Epidermal melanocyte (primary cell): ENCODE results near the gene TRMT5.

Experiments
- DNase-seq: peaks from one replicate; pipeline ENCODE4 v3.0.0; 2011; ENCODE audit warnings: low spot score; ENCODE audit not compliant: insufficient read length

The TRMT5 gene

GRCh38 chr14:60980811-60981632 is at the start of gene TRMT5, which contains the start of gene SLC38A6:
TSS of gene TRMT5 (minus strand) at chr14:60981079. CDS start at chr14:60980973, 106 bp downstream.
TSS of gene SLC38A6 (plus strand) at chr14:60981245. CDS start at chr14:60981278, 33 bp downstream.
- DNase-seq, result peak; percentile 87

- no peak for DNase-seq
Observed at GRCh38 chr14:61026526-61026925, 45.6 kb upstream of the TRMT5 start.

- DNase-seq, result peak; percentile 46
Observed at GRCh38 chr14:61025251-61026223, 44.7 kb upstream of the TRMT5 start.

DNA sequence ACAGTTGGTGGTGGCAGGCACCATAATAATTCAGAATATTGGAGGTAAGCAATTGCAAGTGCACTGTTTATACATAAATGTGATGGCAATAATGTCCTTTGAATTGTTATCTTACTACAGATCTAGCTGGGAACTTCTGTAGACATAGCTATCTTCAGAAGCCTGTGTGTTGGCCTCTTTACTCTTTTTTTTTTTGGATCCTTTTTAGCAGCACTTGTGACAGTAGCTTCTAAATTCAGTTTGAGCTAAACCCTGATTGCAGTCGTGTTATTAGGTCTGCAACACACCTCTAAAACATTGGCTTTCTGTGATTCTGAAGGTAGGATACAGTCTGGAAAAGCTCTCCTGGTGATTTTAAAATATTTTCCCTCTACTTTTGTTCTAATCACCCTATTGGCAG is 38.7 kb upstream of the TRMT5 start:
- DNase-seq, result no peak

DNA sequence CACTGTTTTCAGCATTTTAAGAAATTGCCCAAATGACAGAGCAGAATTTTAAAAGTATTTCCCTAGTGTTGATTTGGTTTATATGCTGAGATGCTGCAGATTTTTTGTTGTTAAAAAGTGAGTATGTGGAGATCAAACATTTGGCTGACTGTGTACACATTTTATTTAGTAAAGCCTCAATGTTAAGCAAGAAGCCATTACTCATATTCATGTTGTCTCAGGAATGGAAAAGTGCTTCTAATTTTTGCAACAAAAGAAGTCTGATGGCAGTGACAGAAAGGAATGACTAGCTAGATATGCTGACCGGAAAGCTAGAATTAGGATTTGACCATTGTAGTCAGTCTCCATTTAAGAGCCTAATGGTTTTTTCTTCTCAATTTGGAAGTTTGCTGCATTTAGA is 22.7 kb upstream of the TRMT5 start:
- DNase-seq, result no peak

- DNase-seq, result no peak
Observed at GRCh38 chr14:60999536-60999935, 18.7 kb upstream of the TRMT5 start.

DNA sequence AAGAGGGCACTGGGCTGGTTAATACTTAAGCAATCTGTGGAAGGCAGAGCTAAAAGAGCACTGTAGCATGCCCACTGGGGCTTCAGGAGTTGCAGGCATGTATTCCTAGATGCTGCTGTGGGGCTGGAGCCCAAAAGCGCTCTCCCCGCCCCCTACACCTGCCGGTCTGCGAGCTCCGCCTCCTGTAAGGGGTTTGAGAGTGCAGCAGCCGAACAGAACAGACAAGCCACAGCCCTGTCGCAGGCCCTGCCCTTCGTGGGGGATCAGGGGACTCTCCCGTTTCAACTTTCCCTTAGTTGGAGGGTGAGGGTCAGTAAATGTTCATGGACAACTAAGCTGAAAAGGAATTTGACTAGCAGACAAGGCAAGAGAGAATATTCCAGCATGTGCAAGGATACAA is 17.7 kb upstream of the TRMT5 start:
- no peak for DNase-seq

DNA sequence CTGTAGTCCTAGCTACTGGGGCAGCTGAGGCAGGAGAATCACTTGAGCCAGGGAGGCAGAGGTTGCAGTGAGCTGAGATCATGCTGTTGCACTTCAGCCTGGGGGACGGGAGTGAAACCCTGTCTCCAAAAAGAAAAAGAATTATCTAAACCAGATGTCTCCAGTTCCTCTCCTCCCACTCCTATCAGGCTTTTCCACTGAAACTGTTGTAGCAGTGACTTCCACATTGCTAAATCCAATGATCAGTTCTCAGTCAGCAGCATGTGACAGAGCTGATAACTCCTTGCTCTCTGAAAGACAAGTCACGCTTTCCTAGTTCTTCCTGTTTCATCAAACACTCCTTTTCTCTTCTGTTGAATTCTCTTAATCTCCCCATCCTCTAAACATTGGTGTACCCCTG is 8.7 kb upstream of the TRMT5 start:
- no peak for DNase-seq

DNA sequence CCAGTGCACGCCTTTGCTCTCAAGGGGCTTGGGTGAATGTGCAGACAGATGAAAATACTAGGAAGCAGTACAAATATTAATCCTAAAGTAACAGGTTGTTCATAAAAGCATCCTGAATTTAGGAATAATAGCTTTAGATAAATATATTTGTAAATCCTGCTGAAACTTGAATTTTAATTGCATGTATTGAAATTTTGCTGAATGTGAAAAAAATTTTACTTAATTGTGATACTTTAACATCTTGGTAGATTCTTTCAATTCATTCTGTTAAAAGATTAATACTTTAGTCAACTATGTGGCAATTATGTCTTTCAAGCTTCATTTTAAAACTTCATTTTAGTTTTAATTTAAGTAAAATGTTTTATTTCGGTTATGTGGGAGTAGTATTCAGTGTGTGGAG is 5.6 kb upstream of the TRMT5 start:
- DNase-seq, result no peak

- no peak for DNase-seq
Observed at GRCh38 chr14:60984196-60984595, 3.3 kb upstream of the TRMT5 start.

GRCh38 chr14:60981633-60982455 is 965 bp upstream of the TRMT5 start:
- DNase-seq, result no peak

DNA sequence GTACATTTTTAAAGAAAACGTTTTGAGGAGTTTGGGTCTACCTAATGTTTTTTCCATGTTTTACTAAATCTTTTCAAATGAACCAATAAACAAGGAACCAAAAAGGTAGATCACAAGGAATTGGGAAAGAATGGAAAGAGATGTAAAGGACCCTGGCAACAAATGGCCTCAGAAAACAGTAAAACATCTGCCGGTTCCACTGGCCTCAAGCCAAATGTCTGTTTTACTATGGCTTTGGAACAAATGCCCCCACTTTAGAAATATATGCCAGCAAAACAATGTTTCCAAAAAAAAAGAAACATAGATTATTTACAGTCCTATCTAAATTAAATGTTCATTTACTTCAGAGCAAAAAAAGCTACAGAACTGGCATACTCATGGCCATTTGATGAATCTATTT is 3.0 kb downstream of the TRMT5 start:
- no peak for DNase-seq

DNA sequence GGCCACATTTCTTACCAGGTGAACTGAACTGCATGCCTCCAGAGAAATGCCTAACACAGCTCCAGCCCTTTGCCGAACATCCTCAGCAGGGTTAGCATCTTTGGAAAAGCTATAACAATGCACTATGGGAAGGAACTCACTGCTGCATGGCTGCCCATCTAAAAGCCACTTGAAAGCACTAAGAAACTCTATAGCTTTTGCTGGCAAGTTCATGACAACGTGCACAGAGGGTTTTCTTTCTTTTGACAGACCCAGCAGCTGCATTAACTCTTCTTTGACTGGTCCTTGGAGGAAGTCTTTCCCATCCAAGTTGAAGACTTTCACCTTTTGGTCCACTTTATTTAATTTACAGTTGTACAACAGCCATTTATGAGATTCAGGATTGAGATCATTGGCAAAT is 5.3 kb downstream of the TRMT5 start:
- DNase-seq, result no peak

DNA sequence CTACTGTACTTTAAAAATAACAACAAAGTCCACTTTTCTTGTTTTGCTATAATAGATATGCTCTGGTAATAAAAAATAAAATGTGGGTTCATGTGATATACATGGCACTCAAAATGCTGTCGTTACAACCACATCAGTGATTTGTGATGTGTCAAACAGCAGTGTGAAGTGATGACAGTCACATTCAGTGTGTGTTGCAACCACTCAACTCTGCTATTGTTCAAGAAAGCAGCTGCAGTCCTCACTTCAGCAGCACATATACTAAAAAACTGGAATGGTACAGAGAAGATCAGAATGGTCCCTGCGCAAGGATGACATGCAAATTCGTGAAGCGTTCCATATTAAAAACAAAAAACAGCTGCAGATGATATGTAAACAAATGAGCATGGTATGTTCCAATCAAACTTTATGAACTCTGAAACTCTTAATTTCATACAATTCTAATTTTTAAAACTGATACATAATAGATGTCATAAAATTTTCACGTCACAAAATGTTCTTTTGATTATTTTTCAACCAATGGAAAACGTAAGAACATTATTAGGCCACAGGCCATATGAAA is 6.7 kb downstream of the TRMT5 start:
- no peak for DNase-seq

- no peak for DNase-seq
Observed at GRCh38 chr14:60973070-60973469, 7.8 kb downstream of the TRMT5 start.

- DNase-seq, result no peak
Observed at GRCh38 chr14:60972295-60972694, 8.6 kb downstream of the TRMT5 start.

GRCh38 chr14:60971271-60971670 is 9.6 kb downstream of the TRMT5 start:
- DNase-seq, result no peak

GRCh38 chr14:60970146-60970545 is 10.7 kb downstream of the TRMT5 start:
- no peak for DNase-seq

GRCh38 chr14:60968671-60969070 is 12.2 kb downstream of the TRMT5 start:
- no peak for DNase-seq

- no peak for DNase-seq
Observed at GRCh38 chr14:60968099-60968498, 12.8 kb downstream of the TRMT5 start.

GRCh38 chr14:60965402-60965801 is 15.5 kb downstream of the TRMT5 start:
- DNase-seq, result no peak
